GM19395 (cell line): ENCODE data around the gene PAEP.
"Not testable (repeated sequence)": the region's sequence is repeated elsewhere in the genome, so short reads cannot be mapped to it uniquely, and the experiment has no call there.

Experiments used
- ATAC-seq: cut with Tn5 transposase; IDR thresholded peaks from one replicate; pipeline ENCODE4 v1.9.1; 2021; ENCODE audit warnings: mild to moderate bottlenecking, moderate library complexity; ENCODE audit not compliant: unreplicated experiment

Gene PAEP

GRCh38 chr9:135561391-135562234 lies at the start of gene PAEP:
TSS of gene PAEP (plus strand) at chr9:135561756.
- ATAC-seq = no peak

DNA sequence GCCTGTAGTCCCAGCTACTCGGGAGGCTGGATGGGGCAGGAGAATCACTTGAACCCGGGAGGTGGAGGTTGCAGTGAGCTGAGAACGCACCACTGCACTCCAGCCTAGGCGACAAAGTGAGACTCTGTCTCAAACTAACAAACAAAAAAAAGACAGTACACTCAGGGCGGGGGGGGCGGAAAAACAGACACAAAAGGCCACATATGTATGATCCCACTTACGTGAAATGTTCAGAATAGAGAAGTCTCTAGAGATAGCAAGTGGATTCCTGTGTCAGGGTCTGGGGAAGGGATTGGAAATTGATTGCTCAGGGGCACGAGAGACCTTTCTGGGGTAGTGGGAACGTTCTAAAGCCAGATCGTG lies 49.3 kb upstream of the PAEP start:
- ATAC-seq = no peak

- no peak for ATAC-seq
Measured at GRCh38 chr9:135512904-135513303, 48.7 kb upstream of the PAEP start.

DNA sequence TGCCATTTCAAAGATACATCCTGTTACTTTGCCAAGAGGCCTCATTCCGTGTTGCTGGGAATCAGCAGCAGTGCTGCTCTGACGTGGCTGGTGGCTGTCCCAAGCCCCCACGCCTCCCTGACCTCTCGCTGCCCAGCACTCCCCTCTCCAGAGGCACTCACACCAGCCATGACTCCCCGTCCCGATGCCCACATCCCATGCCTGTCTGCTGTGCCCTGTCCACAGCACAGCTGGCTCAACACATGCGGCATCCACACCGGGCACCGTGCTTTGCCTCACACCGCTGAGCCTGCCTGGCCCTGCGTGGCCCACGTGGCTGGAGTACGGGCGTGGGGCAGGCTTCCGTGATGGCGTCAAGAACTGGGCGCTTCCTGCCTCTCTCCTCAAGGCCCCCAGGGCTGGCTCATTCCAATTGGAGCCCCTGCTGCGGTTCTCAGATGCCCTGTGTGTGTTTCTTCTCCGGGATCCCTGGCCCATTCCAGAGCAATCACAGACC lies 48.2 kb upstream of the PAEP start:
- no peak for ATAC-seq

DNA sequence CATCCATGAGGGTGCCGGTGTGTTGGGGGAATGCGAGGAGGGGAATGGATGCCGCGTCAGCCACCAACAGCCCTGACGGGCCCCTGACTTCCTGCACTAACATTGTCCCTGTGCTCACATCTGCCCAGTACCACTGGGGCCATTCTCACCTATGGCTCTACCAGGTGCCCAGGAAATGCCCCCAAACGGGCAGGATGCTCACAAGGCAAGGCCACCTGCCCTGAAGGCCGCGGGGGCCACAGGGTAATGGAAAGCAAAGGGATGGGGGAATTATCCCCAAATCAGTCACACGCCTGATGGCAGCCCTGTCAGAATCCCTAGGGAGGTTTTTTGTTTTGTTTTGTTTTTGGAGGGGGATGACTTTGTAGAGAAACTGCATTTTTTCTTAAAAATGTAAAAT lies 47.6 kb upstream of the PAEP start:
- not testable (repeated sequence) for ATAC-seq

DNA sequence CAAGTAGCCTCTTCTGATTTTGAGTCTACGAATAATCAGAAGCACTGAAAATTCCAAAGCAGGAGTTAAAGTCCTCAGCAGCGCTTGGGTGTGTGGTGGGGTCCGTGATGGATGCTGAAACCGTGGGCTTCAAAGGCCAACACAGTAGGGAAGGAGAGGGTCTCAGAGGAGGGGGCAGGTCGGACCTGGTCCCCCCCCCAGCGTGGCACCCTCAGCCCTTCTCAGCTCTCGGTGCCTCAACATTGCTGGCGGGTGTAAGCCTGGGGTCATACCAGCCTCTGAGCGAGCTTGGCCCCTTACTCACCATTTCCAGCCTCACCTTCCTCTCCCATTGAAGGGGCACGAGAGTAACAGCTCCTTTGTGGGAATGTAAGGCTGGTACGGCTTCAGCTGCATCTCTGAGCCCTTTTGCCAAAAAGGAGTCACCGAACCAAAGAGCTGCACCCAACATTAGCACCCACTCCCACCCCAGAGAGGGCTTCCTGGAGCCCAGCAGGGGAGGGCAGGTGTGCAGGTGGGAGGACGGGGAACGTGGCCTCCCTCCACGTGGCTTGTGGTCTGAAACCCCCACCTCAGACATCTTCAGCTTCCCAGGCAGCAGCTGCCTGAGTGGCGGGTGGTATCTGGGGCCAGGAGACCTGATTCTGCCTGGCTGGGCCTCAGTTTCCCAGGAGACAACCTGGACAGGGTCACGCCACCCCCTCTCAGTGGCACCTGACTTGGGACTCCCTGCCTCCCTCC lies 47.0 kb upstream of the PAEP start:
- no peak for ATAC-seq

DNA sequence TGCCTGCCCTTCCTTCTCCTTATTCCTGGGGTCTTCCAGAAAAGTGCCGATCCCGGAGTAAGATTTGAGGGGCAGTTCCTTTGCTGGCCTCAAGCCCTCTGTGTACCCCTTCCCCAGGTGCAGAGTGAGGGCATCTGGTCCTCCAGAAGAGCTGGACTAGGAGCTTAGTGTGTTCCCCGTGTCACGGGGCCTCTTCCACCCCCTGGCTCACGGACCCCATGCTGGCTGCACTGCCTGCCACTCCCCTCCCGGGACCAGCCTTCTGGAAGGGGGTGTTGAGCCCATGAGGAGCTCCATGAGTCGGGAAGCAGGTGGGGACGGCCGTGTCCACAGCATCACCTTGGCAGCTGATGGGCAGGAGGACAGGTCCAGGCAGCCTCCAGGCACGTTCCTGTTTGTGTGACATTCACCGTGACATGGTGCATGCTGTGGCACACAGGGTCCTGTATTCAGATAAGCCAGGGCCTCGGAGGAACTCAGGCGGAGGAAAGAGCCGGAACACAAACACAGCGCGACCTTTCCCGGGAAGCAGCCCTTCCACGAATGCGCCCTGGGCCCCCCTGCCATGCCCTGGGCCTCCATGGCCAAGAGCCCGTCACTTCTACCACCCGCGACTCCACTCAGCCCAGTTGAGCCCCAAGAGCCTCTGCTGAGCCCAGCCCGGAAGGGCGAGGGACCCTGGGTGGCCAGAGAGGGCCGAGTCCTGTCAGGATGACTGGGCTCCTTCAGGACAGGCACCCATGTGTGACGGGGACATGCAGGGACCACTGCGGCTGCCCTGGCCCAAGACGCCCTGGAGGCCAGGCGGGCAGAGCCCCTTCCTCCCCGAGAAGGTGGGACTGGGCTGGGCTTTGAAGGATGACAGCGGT lies 46.2 kb upstream of the PAEP start:
- no peak for ATAC-seq

GRCh38 chr9:135516132-135516860 lies 45.3 kb upstream of the PAEP start:
- ATAC-seq = no peak

DNA sequence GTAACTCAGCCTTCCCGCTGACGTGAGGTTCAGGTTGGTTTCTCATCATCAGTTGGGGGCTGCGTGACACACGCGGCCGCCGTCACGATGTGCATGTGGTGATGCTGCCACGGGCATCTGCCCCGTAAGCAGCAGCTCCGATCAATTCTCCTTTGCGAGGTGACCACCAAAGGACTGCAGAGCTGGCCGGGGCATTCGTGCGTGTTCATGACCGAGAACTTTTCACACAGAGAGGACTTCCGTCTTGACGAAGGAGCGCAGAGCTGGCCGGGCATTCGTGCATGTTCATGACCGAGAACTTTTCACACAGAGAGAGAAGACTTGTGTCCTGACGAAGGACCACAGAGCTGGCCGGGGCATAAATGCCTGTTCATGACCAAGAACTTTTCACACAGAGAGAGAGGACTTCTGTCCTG lies 44.1 kb upstream of the PAEP start:
- ATAC-seq = no peak

- ATAC-seq = no peak
Measured at GRCh38 chr9:135519179-135519971, 42.2 kb upstream of the PAEP start.

- ATAC-seq = no peak
Measured at GRCh38 chr9:135520916-135521607, 40.5 kb upstream of the PAEP start, which contains the start of gene LCN1. TSS of gene LCN1 (plus strand) at chr9:135521440. CDS start at chr9:135521498, 58 bp downstream.

DNA sequence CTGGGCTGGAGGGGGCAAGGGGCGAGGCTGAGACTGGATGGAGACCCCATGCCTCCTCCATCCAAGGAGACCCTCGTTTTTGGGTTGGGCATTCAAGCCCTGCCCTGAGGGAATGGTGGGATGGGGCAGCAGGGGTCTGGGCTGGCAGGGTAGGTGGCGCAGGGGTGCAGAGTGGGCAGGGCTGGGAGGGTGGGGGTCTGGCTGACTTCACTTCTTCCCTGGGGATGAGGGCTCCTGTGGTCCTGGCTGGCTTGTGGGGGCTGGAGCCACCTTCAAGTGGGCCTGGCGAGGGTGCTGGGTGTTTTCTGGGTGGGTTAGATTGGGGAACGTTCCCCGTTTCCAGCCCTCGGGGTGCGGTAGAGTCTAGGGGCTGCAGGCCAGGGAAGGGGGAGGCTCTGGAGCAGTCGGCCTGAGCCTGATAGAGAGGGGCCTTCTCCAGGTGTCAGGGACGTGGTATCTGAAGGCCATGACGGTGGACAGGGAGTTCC lies 39.9 kb upstream of the PAEP start:
- no peak for ATAC-seq

GRCh38 chr9:135522137-135522877 lies 39.2 kb upstream of the PAEP start:
- no peak for ATAC-seq

- ATAC-seq = no peak
Measured at GRCh38 chr9:135522931-135523330, 38.6 kb upstream of the PAEP start.

DNA sequence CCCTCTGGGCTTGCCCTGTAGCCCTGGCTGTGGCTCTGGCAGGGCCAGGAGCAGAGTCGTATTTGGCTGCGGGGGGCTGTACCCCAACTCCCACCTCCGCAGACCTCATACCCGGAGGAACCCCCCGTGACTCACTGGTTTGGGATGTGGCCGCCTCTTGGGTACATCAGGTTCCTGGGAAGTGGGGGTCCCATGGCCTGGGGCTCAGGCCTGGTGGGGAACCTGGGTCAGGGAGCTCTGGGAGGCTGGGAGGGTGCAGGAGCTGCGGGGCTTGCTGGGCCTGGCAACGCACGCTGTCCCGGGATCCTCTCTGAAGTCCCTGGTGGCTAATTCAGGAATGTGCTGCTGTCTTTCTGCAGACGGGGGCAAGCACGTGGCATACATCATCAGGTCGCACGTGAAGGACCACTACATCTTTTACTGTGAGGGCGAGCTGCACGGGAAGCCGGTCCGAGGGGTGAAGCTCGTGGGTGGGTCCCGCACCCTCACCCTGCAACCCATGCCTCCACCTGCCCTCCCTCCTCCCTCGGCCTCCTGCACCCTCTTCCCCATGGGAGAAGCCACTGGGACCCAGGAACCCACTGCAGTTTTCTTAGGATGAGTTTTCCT lies 37.9 kb upstream of the PAEP start:
- ATAC-seq = no peak

GRCh38 chr9:135524130-135524861 lies 37.3 kb upstream of the PAEP start:
- no peak for ATAC-seq
